ENCODE measurements around the gene FMR1NB. TPM values are rescaled to one million over a fixed set of nuclear protein-coding genes. Genes with fewer than 3 reads are reported as not detected.

Gene FMR1NB
- not detected for total RNA-seq
- long read RNA-seq = 0 reads

- no peak for DNase-seq (ENCODE audit: low spot score)
Measured at GRCh38 chrX:147981038-147981752, at the start of gene FMR1NB. Gene FMR1NB, plus strand, starts transcription at chrX:147981337. Its CDS starts 66 bp downstream, at chrX:147981403.

GRCh38 chrX:147933815-147934214 is 47.3 kb upstream of the FMR1NB start:
- DNase-seq (ENCODE audit: low spot score) = no peak

- no peak for DNase-seq (ENCODE audit: low spot score)
Measured at GRCh38 chrX:147935156-147935758, 45.9 kb upstream of the FMR1NB start.

GRCh38 chrX:147945286-147945685 is 35.9 kb upstream of the FMR1NB start:
- DNase-seq (ENCODE audit: low spot score) = no peak

GRCh38 chrX:147948531-147948930 is 32.6 kb upstream of the FMR1NB start:
- no peak for DNase-seq (ENCODE audit: low spot score)

GRCh38 chrX:147950352-147950751 is 30.8 kb upstream of the FMR1NB start:
- no peak for DNase-seq (ENCODE audit: low spot score)

- DNase-seq (ENCODE audit: low spot score) = no peak
Measured at GRCh38 chrX:147953976-147954375, 27.2 kb upstream of the FMR1NB start.

- no peak for DNase-seq (ENCODE audit: low spot score)
Measured at GRCh38 chrX:147957291-147957690, 23.8 kb upstream of the FMR1NB start.

GRCh38 chrX:147958291-147958690 is 22.8 kb upstream of the FMR1NB start:
- no peak for DNase-seq (ENCODE audit: low spot score)

GRCh38 chrX:147960722-147961121 is 20.4 kb upstream of the FMR1NB start:
- no peak for DNase-seq (ENCODE audit: low spot score)

- DNase-seq (ENCODE audit: low spot score) = no peak
Measured at GRCh38 chrX:147962476-147962875, 18.7 kb upstream of the FMR1NB start.

- DNase-seq (ENCODE audit: low spot score) = no peak
Measured at GRCh38 chrX:147978931-147979330, 2.2 kb upstream of the FMR1NB start.

GRCh38 chrX:148020329-148020728 is 39.2 kb downstream of the FMR1NB start:
- no peak for DNase-seq (ENCODE audit: low spot score)

GRCh38 chrX:148024425-148025148 is 43.5 kb downstream of the FMR1NB start:
- DNase-seq (ENCODE audit: low spot score) = no peak

GRCh38 chrX:148035380-148035779 is 54.2 kb downstream of the FMR1NB start:
- no peak for DNase-seq (ENCODE audit: low spot score)

GRCh38 chrX:148037020-148037419 is 55.9 kb downstream of the FMR1NB start:
- DNase-seq (ENCODE audit: low spot score) = no peak

- DNase-seq (ENCODE audit: low spot score) = no peak
Measured at GRCh38 chrX:148043271-148043855, 62.2 kb downstream of the FMR1NB start.

GRCh38 chrX:148047200-148047599 is 66.1 kb downstream of the FMR1NB start:
- DNase-seq (ENCODE audit: low spot score) = no peak

GRCh38 chrX:148049441-148049840 is 68.3 kb downstream of the FMR1NB start:
- DNase-seq (ENCODE audit: low spot score) = no peak

GRCh38 chrX:148051973-148052372 is 70.8 kb downstream of the FMR1NB start:
- no peak for DNase-seq (ENCODE audit: low spot score)

- DNase-seq (ENCODE audit: low spot score) = no peak
Measured at GRCh38 chrX:148067285-148067684, 86.1 kb downstream of the FMR1NB start.

All from mesenteric fat pad (tissue), 1 donor.